ENCODE measurements around the gene CLPTM1L.

GRCh38 chr5:1268056-1268455, 76.8 kb downstream of the CLPTM1L start:
- TF ChIP-seq CTCF (conservative IDR thresholded peaks at IDR 0.05; ENCODE audit: low read length): no peak
- no peak for TF ChIP-seq EZH2phosphoT487 (IDR thresholded peaks at IDR 0.05; ENCODE audit: borderline replicate concordance, low read depth, low read length)
